Thoracic aorta (tissue), 2 donors: ENCODE data around the gene SYK. TPM values are rescaled to one million over a fixed set of nuclear protein-coding genes. Genes with fewer than 3 reads are reported as not detected.

Source experiments
- ATAC-seq: fragments of 150-250 bp; one replicate; pipeline ENCODE4 v1.8.0; 2017; ENCODE audit warnings: low read depth; ENCODE audit not compliant: insufficient number of reproducible peaks, low FRiP score
- DNase-seq: peaks from one replicate; pipeline ENCODE4 v3.0.0-alpha.2; 2020; ENCODE audit warnings: low spot score
- H3K27ac ChIP-seq, 2 donors: fragments of 200-600 bp; sonication (generic); 1 replicate in 1 of 2; 2 replicates in 1 of 2; pipeline ENCODE4 v1.5.1; 2016; ENCODE audit warnings: mild to moderate bottlenecking in 2 of 2, moderate library complexity in 2 of 2
- H3K27me3 ChIP-seq: fragments of 200-600 bp; sonication (generic); replicated peaks from 2 replicates; pipeline ENCODE4 v1.6.0; 2016; ENCODE audit warnings: mild to moderate bottlenecking; ENCODE audit not compliant: insufficient read depth
- H3K36me3 ChIP-seq: fragments of 200-600 bp; sonication (generic); one replicate; pipeline ENCODE4 v1.5.1; 2016
- H3K4me1 ChIP-seq, 2 donors: fragments of 200-600 bp; sonication (generic); 1 replicate in 1 of 2; 2 replicates in 1 of 2; pipeline versions ENCODE4 v1.5.1 to v1.6.0; 2016; ENCODE audit warnings: low read depth in 2 of 2, mild to moderate bottlenecking in 1 of 2; ENCODE audit not compliant: control insufficient read depth in 1 of 2
- H3K4me3 ChIP-seq: fragments of 200-600 bp; sonication (generic); 2 replicates; pipeline ENCODE4 v1.5.1; 2016; ENCODE audit warnings: mild to moderate bottlenecking
- H3K9me3 ChIP-seq: fragments of 200-600 bp; sonication (generic); 2 replicates; pipeline ENCODE4 v1.5.1; 2016
- CTCF ChIP-seq: fragments of 200-600 bp; sonication (generic); IDR thresholded peaks from one replicate; pipeline ENCODE4 v1.5.1; 2019; ENCODE audit warnings: antibody characterized with exemption
- total RNA-seq, 2 donors: library from RNA; depleted of rRNA; stranded (reverse); fragments of >200 nt; gene quantifications; one replicate each; pipeline versions ENCODE4 v1.1.0 to v1.2.3, GENCODE V29; 2016

Gene SYK
- total RNA-seq, 2 donors from 2014 or later: 18.1 to 23.3 TPM

- Histone ChIP-seq H3K27me3 (no peaks in the 10 kb centered on the region), H3K27ac (no peak overlapping the region), H3K4me3 (no peak overlapping the region), H3K4me1 (no peaks in the 10 kb centered on the region), H3K9me3 (no peaks in the 10 kb centered on the region), H3K36me3 (no peaks in the 10 kb centered on the region)
- ATAC-seq: no peak
- no peak for DNase-seq
- no peak for TF ChIP-seq CTCF
These were observed 65.5 kb downstream of the SYK start for GRCh38 chr9:90867101-90867500.

GRCh38 chr9:90868555-90868954, 66.9 kb downstream of the SYK start:
- no peak for TF ChIP-seq CTCF
- no peaks in the 10 kb centered on the region for H3K27me3 ChIP-seq
- no peak overlapping the region for H3K4me3 ChIP-seq
- no peaks in the 10 kb centered on the region for H3K4me1 ChIP-seq
- ATAC-seq: no peak
- H3K27ac ChIP-seq: no peak overlapping the region
- H3K9me3 ChIP-seq: no peaks in the 10 kb centered on the region
- H3K36me3 ChIP-seq: no peaks in the 10 kb centered on the region
- no peak for DNase-seq

GRCh38 chr9:90869361-90869760, 67.7 kb downstream of the SYK start:
- Histone ChIP-seq H3K4me1 (no peaks in the 10 kb centered on the region), H3K4me3 (no peak overlapping the region), H3K9me3 (no peaks in the 10 kb centered on the region), H3K36me3 (no peaks in the 10 kb centered on the region), H3K27ac (no peak overlapping the region), H3K27me3 (no peaks in the 10 kb centered on the region)
- DNase-seq (no peak), ATAC-seq (no peak)
- no peak for TF ChIP-seq CTCF

GRCh38 chr9:90870621-90871326, 69.2 kb downstream of the SYK start:
- Histone ChIP-seq H3K4me3 (no peak overlapping the region), H3K4me1 (no peaks in the 10 kb centered on the region), H3K27ac (no peak overlapping the region), H3K9me3 (no peaks in the 10 kb centered on the region), H3K27me3 (no peaks in the 10 kb centered on the region), H3K36me3 (no peaks in the 10 kb centered on the region)
- no peak for ATAC-seq
- TF ChIP-seq CTCF: peak; percentile 79
- no peak for DNase-seq

GRCh38 chr9:90871327-90871935, 69.8 kb downstream of the SYK start:
- Histone ChIP-seq H3K27ac (no peak overlapping the region), H3K27me3 (no peaks in the 10 kb centered on the region), H3K36me3 (no peaks in the 10 kb centered on the region), H3K9me3 (no peaks in the 10 kb centered on the region), H3K4me3 (no peak overlapping the region), H3K4me1 (no peaks in the 10 kb centered on the region)
- no peak for ATAC-seq
- no peak for TF ChIP-seq CTCF
- no peak for DNase-seq
